HG03060 (cell line): ENCODE results near the gene CCDC154.

Source experiments
- ATAC-seq: cut with Tn5 transposase; IDR thresholded peaks from one replicate; pipeline ENCODE4 v1.9.1; 2021; ENCODE audit warnings: low read depth, moderate number of reproducible peaks; ENCODE audit not compliant: unreplicated experiment

Gene CCDC154

DNA sequence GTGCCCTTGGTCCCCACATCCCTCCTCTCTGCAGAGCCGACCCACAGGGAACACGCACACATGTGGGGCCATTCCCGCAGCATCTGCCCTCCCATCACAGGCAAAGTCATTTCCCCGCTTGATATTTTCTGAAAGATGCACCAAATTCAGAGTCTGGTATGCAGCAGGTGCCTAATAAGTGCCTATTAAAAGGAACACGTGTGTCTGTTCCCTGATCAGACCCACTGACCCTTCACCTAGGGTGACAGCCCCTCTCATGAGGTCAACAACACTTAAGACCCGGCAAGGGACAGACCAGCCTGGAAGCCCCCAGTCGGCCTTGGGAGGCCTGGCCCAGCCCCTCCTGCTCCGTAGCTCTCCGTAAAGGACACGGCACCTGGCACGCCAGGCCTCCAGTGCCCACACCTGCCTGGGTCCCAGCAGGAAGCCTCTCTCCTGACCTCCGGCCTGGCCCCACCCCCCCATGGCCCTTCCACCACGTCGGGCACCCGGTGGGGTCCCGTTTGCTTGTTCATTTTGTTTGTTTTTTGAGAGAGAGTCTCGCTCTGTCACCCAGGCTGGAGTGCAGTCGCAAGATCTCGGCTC lies 49.9 kb downstream of the CCDC154 start:
- no peak for ATAC-seq

DNA sequence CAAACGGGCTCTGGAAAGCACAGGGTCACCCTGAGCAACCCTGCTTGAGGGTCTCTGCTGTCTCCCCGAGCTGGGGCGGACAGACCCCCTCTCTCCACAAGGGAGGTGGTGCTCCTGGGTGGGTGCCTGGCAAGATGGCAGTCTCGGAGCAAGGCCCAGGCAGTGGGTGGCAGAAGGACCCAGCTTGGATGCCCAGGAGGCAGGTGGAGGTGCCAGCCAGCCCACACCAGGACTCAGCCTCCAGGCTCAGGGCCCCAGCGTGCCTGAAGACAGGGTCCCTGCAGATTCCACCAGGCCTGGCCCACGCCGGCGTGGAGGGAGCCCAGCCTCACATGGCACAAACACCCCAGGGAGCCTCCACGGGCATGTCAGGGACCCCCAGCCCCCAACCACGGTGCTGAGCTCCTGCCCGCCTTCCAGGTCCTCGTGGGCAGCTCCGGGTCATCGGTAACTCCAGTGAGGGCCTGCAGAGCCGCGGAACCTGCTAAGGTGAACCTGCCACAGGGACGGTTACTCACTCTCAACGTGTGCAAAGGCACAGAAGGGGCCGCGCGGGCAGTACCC lies 50.7 kb downstream of the CCDC154 start:
- ATAC-seq = no peak

DNA sequence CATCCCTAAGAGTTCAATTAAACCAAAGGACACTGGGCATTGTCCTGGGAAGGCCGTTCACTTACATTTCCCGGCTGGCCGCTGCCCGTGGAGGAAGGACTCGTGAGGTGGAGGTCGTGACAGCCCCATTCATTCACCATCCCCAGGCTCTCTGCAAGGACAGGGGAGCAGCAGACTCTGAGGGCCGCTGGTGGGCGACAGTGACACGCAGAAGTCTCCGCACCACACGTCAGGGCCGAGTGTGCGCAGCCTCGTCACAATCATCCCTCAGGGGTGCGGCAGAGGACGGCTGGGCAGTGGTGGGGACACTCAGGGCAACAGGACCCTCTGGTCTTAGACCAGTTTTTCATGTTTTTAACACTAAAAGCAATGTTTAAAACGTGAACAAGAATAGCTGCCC lies 51.5 kb downstream of the CCDC154 start:
- ATAC-seq = no peak

DNA sequence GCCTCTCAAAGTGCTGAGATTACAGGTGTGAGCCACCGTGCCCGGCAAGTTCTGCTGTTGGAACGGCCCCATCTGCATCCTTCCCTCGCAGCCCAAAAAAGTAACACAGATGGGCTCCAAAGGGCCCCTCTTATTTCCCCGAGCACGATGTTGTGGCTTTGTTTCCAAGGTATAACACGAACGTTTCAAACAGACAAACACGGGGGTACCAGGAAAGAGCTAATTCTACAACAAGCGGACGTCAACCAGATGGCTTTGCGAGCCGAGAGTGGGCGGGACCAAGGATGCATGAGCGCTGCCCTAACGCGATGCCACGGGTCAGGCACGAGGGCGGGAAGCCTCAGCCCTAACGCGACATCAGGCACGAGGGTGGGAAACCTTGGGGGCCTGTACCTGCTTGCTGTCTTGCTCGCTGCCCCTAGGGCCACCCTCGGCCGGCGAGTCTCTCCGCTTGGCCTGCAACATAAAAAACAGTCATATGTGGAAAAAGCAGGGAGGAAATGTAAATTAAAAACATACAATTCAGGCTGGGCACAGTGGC lies 54.0 kb downstream of the CCDC154 start:
- no peak for ATAC-seq

DNA sequence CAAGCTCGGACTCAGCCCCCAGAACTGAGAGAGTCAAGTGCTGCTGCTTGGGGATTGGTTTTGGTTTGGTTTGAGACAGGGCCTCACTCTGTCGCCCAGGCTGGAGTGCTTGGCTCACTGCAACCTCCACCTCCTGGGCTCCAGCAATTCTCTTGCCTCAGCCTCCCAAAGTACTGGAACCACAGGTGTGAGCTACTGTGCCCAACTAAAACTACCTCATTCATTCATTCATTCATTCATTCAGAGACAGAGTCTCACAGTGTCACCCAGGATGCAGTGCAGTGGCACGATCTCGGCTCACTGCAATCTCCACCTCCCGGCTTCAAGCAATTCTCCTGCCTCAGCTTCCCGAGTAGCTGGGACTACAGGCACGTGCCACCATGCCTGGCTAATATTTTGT lies 54.6 kb downstream of the CCDC154 start:
- no peak for ATAC-seq

DNA sequence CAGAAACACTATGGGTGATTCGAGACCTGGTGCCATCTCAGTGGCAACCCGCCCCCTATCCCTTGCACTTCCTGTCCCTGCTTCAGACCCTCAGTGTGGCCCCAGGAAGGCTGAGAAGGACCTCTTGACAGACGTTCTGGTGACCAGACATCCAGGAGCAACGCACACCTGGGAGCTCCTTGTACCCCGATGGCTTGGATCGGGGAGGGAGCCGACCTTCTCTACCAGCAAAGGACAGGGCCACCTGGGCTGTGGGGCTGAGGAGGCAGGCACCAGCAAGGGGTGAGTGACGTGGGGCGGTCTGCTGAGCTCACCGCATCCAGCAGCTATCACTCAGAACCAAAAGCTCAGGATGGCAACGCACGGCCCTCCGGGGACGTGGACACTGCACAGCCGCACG lies 57.0 kb downstream of the CCDC154 start:
- ATAC-seq = no peak

DNA sequence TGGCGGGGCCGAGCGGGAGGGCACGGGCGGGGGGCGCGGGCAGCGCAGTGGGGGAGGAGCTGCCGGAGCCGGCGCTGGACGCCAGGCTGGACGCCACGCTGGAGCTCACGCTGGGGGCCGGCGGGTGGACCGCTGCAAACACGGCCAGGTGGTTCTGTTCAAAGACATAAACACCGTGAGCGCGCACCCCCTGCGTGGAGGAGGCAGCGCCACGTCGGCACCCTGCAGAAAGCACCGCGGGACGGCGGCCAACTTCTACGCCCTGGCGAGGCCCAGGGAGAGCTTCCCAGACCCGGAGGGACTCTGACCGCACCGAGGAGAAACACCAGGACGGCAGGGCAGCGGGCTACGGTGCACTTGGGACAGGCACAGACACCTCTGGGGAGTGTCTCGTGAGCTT lies 59.1 kb downstream of the CCDC154 start:
- ATAC-seq = no peak
